SK-N-SH (cell line): ENCODE results near the gene CCDC32. TPM values are rescaled to one million over a fixed set of nuclear protein-coding genes. Genes with fewer than 3 reads are reported as not detected.

ENCODE experiments used
- CTCF ChIA-PET: fragments of 300-600, 350-600 bp; formaldehyde crosslinking; extraction: SDS; loops from one replicate; lab custom pipeline; 2021; lab: Yijun Ruan, JAX
- POLR2A ChIA-PET: fragments of 350-600 bp; sonication (Branson Sonifier 250); formaldehyde crosslinking; extraction: SDS; loops from one replicate; lab custom pipeline; 2020; ENCODE audit warnings: antibody characterized with exemption, inconsistent platforms; lab: Yijun Ruan, JAX
- DNase-seq: peaks from one replicate; pipeline ENCODE4 v3.0.0; 2012
- H2AFZ ChIP-seq: fragments of 200-600 bp; sonication (generic); 2 replicates; pipeline ENCODE4 v1.8.1; 2016; ENCODE audit warnings: antibody characterized with exemption, mild to moderate bottlenecking, low read depth
- H3F3A ChIP-seq: fragments of 200-600 bp; sonication (generic); replicated peaks from 2 replicates; pipeline ENCODE3; 2016; ENCODE audit warnings: antibody characterized with exemption, mild to moderate bottlenecking; ENCODE audit not compliant: insufficient read depth
- H3K27ac ChIP-seq, 2 experiments: fragments of 200-500 bp in 1 of 2; fragments of 200-600 bp in 1 of 2; sonication (Bioruptor generic) in 1 of 2; sonication (generic), shearing (Covaris generic) in 1 of 2; 2 replicates each; pipeline versions ENCODE4 v1.5.1 to v1.6.1; 2014 to 2016; ENCODE audit warnings: low read depth in 2 of 2, inconsistent platforms in 1 of 2, low read length in 1 of 2, mild to moderate bottlenecking in 1 of 2, mixed read lengths in 1 of 2
- H3K27me3 ChIP-seq: fragments of 200-600 bp; sonication (generic), shearing (Covaris generic); 2 replicates; pipeline ENCODE4 v1.6.1; 2016; ENCODE audit warnings: mixed run types; ENCODE audit not compliant: insufficient read depth
- H3K36me3 ChIP-seq, 2 experiments: fragments of 200-500 bp in 1 of 2; fragments of 200-600 bp in 1 of 2; sonication (Bioruptor generic) in 1 of 2; sonication (generic) in 1 of 2; replicated peaks in 1 of 2; 2 replicates each; pipeline versions ENCODE3 to v1.5.1; 2014 to 2016; ENCODE audit warnings: low read length in 1 of 2, mild to moderate bottlenecking in 1 of 2; ENCODE audit not compliant: insufficient read depth in 2 of 2, control insufficient read depth in 1 of 2
- H3K4me1 ChIP-seq, 2 experiments: fragments of 200-500 bp in 1 of 2; fragments of 200-600 bp in 1 of 2; sonication (Bioruptor generic) in 1 of 2; sonication (generic), shearing (Covaris generic) in 1 of 2; 2 replicates each; pipeline versions ENCODE4 v1.5.1 to v1.6.1; 2014 to 2016; ENCODE audit warnings: low read depth in 1 of 2, low read length in 1 of 2, mixed run types in 1 of 2; ENCODE audit not compliant: insufficient read depth in 2 of 2, control insufficient read depth in 1 of 2
- H3K4me2 ChIP-seq: fragments of 200-600 bp; sonication (generic), shearing (Covaris generic); 2 replicates; pipeline ENCODE4 v1.6.1; 2017; ENCODE audit warnings: mixed run types
- H3K4me3 ChIP-seq, 2 experiments: fragments of 200-500 bp in 1 of 2; fragments of 200-600 bp in 1 of 2; sonication (Bioruptor generic) in 1 of 2; sonication (generic), shearing (Covaris generic) in 1 of 2; 2 replicates each; pipeline versions ENCODE4 v1.5.1 to v1.8.1; 2014 to 2016; ENCODE audit warnings: low read depth in 2 of 2, inconsistent platforms in 1 of 2, low read length in 1 of 2, mild to moderate bottlenecking in 1 of 2, mixed read lengths in 1 of 2, moderate library complexity in 1 of 2
- H3K79me2 ChIP-seq: fragments of 200-600 bp; sonication (generic); 2 replicates; pipeline ENCODE4 v1.8.1; 2017; ENCODE audit warnings: mild to moderate bottlenecking; ENCODE audit not compliant: insufficient read depth
- H3K9ac ChIP-seq: fragments of 200-600 bp; sonication (generic); 2 replicates; pipeline ENCODE4 v1.6.1; 2017; ENCODE audit warnings: mixed run types
- H3K9me2 ChIP-seq: fragments of 200-600 bp; sonication (generic); 2 replicates; pipeline ENCODE4 v1.6.1; 2017; ENCODE audit warnings: mixed run types
- H3K9me3 ChIP-seq: fragments of 200-600 bp; sonication (generic); 2 replicates; pipeline ENCODE4 v1.6.1; 2017; ENCODE audit warnings: mixed run types, mild to moderate bottlenecking, moderate library complexity
- H4K20me1 ChIP-seq: fragments of 200-600 bp; sonication (generic); 2 replicates; pipeline ENCODE4 v1.6.1; 2017; ENCODE audit warnings: mild to moderate bottlenecking, mixed run types; ENCODE audit not compliant: insufficient read depth
- ELF1 ChIP-seq: IDR thresholded peaks from 2 replicates; pipeline ENCODE4 v1.4.0; 2012
- EP300 ChIP-seq, 2 experiments: IDR thresholded peaks; 2 replicates each; pipeline versions ENCODE4 v1.4.0 to v1.6.1; 2012; ENCODE audit warnings: borderline replicate concordance in 1 of 2, low read depth in 1 of 2, low read length in 1 of 2
- IRF3 ChIP-seq: fragments of 150-350 bp; IDR thresholded peaks from 2 replicates; pipeline ENCODE4 v1.6.1; 2016; ENCODE audit warnings: mild to moderate bottlenecking, low read depth, low read length
- NFIC ChIP-seq: IDR thresholded peaks from 2 replicates; pipeline ENCODE4 v1.4.0; 2012; ENCODE audit warnings: borderline replicate concordance
- RAD21 ChIP-seq: IDR thresholded peaks from 2 replicates; pipeline ENCODE4 v1.6.1; 2012; ENCODE audit warnings: mild to moderate bottlenecking, low read length
- REST ChIP-seq: IDR thresholded peaks from 2 replicates; pipeline ENCODE4 v1.6.1; 2012; ENCODE audit warnings: mild to moderate bottlenecking, low read depth, low read length, moderate library complexity
- RXRA ChIP-seq: IDR thresholded peaks from 2 replicates; pipeline ENCODE4 v1.4.0; 2012; ENCODE audit warnings: low read depth, mild to moderate bottlenecking, borderline replicate concordance
- SMC3 ChIP-seq: IDR thresholded peaks from 2 replicates; pipeline ENCODE4 v1.6.1; 2012; ENCODE audit warnings: low read depth, low read length, improper control_type of control experiment
- YY1 ChIP-seq: IDR thresholded peaks from 2 replicates; pipeline ENCODE4 v1.4.0; 2012; ENCODE audit warnings: low read depth, mild to moderate bottlenecking
- WGBS: methylation state at CpG from one replicate; pipeline ENCODE4 v1.1.6; 2017; ENCODE audit warnings: low lambda C conversion rate; 5-methylcytosine and 5-hydroxymethylcytosine counted together
- polyA plus RNA-seq, 3 experiments: library from polyadenylated mRNA; depleted of rRNA; stranded (reverse); fragments of >200 nt; gene quantifications; 2 replicates each; pipeline ENCODE4 v1.2.3, GENCODE V29; 2012

Gene CCDC32
- polyA plus RNA-seq, 1 of the 3 experiments (the other 2 are of a cell fraction): 7.4 TPM

- TF ChIP-seq IRF3 (no peak), YY1 (no peak), RAD21 (no peak), EP300 (IDR thresholded peaks at IDR 0.05; ENCODE audit: borderline replicate concordance in 1 of 2, low read depth in 1 of 2, low read length in 1 of 2) (no peak)
- Histone ChIP-seq H3K79me2 (no peaks in the 10 kb centered on the region), H4K20me1 (no peaks in the 10 kb centered on the region), H2AFZ (no peak overlapping the region), H3K27ac (no peak overlapping the region), H3K9me3 (no peaks in the 10 kb centered on the region), H3F3A (no peaks in the 10 kb centered on the region), H3K4me1 (peaks cover 0 to 4% of the 10 kb centered on the region in 2 experiments; a peak in 2 of 4 replicates), H3K4me2 (no peak overlapping the region), H3K27me3 (no peaks in the 10 kb centered on the region), H3K9ac (no peak overlapping the region), H3K4me3 (no peak overlapping the region), H3K9me2 (no peaks in the 10 kb centered on the region), H3K36me3 (no peaks in the 10 kb centered on the region)
- WGBS: 92% methylated on average over 6 of the region's 6 CpGs
- peak; percentile 46 for DNase-seq
- ChIA-PET CTCF (interaction anchor here (0.6 to 2.0 kb wide), 3 partner anchors 19 to 40 kb away, joined by 3 to 5 read pairs (median 4); no protein-coding TSS in a partner anchor), POLR2A (no interaction called here)
Measured at GRCh38 chr15:40538976-40539375, 25.9 kb downstream of the CCDC32 start.

DNA sequence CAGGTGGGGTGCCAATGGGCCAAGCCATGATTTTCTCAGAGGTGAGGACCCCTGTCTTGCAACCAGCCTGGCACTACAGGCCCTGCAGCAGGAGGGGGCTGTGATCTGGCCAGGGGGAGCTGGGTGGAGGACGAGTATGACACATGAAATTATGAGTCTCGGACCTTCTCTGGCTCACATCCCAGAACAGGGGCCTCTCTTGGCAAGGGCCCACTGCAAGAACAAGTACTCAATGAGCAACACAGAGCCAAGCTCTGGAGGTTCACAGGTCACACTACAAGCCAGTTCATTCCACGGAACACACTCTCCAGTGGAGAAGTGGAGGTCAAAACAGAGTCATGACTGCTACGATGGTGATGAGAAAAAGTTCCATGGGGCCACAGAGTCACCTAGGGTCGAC, 28.3 kb downstream of the CCDC32 start:
- TF ChIP-seq RXRA: no peak
- peak; percentile 60 for TF ChIP-seq NFIC
- no peak for TF ChIP-seq REST
- TF ChIP-seq SMC3: no peak
- no peak for TF ChIP-seq ELF1
- TF ChIP-seq IRF3: no peak
- CTCF ChIA-PET: interaction anchor here (1.2 to 2.5 kb wide), 2 partner anchors 17 to 246 kb away, joined by 3 to 14 read pairs; no protein-coding TSS in a partner anchor
- no peaks in the 10 kb centered on the region for H3K27me3 ChIP-seq
- no peak overlapping the region for H2AFZ ChIP-seq
- no peak overlapping the region for H3K4me3 ChIP-seq
- H3K9me2 ChIP-seq: no peaks in the 10 kb centered on the region
- H3F3A ChIP-seq: no peaks in the 10 kb centered on the region
- POLR2A ChIA-PET: no interaction called here
- H3K27ac ChIP-seq: no peak overlapping the region
- H4K20me1 ChIP-seq: no peaks in the 10 kb centered on the region
- H3K79me2 ChIP-seq: no peaks in the 10 kb centered on the region
- no peaks in the 10 kb centered on the region for H3K9me3 ChIP-seq
- H3K36me3 ChIP-seq: no peaks in the 10 kb centered on the region
- WGBS: 61% methylated on average over 4 of the region's 5 CpGs
- no peak overlapping the region for H3K4me2 ChIP-seq
- H3K4me1 ChIP-seq: peaks cover 0 to 4% of the 10 kb centered on the region in 2 experiments; a peak in 2 of 4 replicates
- H3K9ac ChIP-seq: no peak overlapping the region
- DNase-seq: no peak
